OCI-LY1 (cell line): Measurements from ENCODE around the gene CUX1.

Experiments
- H2AFZ ChIP-seq: fragments of 200-600 bp; sonication (generic), shearing (Covaris generic); 2 replicates; pipeline ENCODE4 v1.6.0; 2014; ENCODE audit warnings: antibody characterized with exemption, mild to moderate bottlenecking, low read length
- H3F3A ChIP-seq: fragments of 200-600 bp; sonication (generic), shearing (Covaris generic); 2 replicates; pipeline ENCODE4 v1.6.0; 2014; ENCODE audit warnings: mild to moderate bottlenecking, antibody characterized with exemption, low read length, moderate library complexity; ENCODE audit not compliant: insufficient read depth
- H3K27ac ChIP-seq: fragments of 200-600 bp; sonication (generic); 2 replicates; pipeline ENCODE4 v1.5.1; 2014; ENCODE audit warnings: low read length, mixed run types, mild to moderate bottlenecking, low read depth; ENCODE audit not compliant: poor library complexity, severe bottlenecking
- H3K27me3 ChIP-seq: fragments of 200-600 bp; sonication (generic); 2 replicates; pipeline ENCODE4 v1.6.0; 2014; ENCODE audit warnings: antibody characterized with exemption, mild to moderate bottlenecking, low read length, moderate library complexity; ENCODE audit not compliant: insufficient read depth
- H3K36me3 ChIP-seq: fragments of 200-600 bp; sonication (generic); 2 replicates; pipeline ENCODE4 v1.6.1; 2014; ENCODE audit warnings: mild to moderate bottlenecking, antibody characterized with exemption, low read length, moderate library complexity, mixed read lengths; ENCODE audit not compliant: insufficient read depth
- H3K4me1 ChIP-seq: fragments of 200-600 bp; sonication (generic); 2 replicates; pipeline ENCODE4 v1.5.1; 2014; ENCODE audit warnings: mild to moderate bottlenecking, low read length, moderate library complexity; ENCODE audit not compliant: insufficient read depth, severe bottlenecking
- H3K4me2 ChIP-seq: fragments of 200-600 bp; sonication (generic), shearing (Covaris generic); 2 replicates; pipeline ENCODE4 v1.6.1; 2014; ENCODE audit warnings: low read length
- H3K4me3 ChIP-seq: fragments of 200-600 bp; sonication (generic); 2 replicates; pipeline ENCODE4 v1.5.1; 2014; ENCODE audit warnings: low read length, low read depth, mild to moderate bottlenecking, mixed read lengths; ENCODE audit not compliant: poor library complexity, severe bottlenecking
- H3K79me2 ChIP-seq: fragments of 200-600 bp; shearing (Covaris generic); 2 replicates; pipeline ENCODE4 v1.6.1; 2016; ENCODE audit warnings: mixed run types, low read length, mixed read lengths; ENCODE audit not compliant: insufficient read depth
- H3K9ac ChIP-seq: fragments of 200-600 bp; sonication (generic), shearing (Covaris generic); 2 replicates; pipeline ENCODE4 v1.6.1; 2014; ENCODE audit warnings: mild to moderate bottlenecking, low read length, mixed read lengths
- H3K9me2 ChIP-seq: fragments of 200-600 bp; sonication (generic), shearing (Covaris generic); 2 replicates; pipeline ENCODE4 v1.6.1; 2014; ENCODE audit warnings: low read depth, mild to moderate bottlenecking, low read length, mixed read lengths
- H3K9me3 ChIP-seq: fragments of 200-600 bp; shearing (Covaris generic); 2 replicates; pipeline ENCODE4 v1.6.1; 2014; ENCODE audit warnings: low read length, mixed read lengths
- H4K20me1 ChIP-seq: fragments of 200-600 bp; sonication (generic), shearing (Covaris generic); 2 replicates; pipeline ENCODE4 v1.6.0; 2016; ENCODE audit warnings: mild to moderate bottlenecking, low read length; ENCODE audit not compliant: insufficient read depth
- EZH2 ChIP-seq: fragments of 200-600 bp; sonication (generic), shearing (Covaris generic); IDR thresholded peaks from 2 replicates; pipeline ENCODE4 v1.8.0; 2017; ENCODE audit warnings: borderline replicate concordance, mixed run types, mild to moderate bottlenecking, antibody characterized with exemption, low read length, moderate library complexity, mixed read lengths
- TF ChIP-seq, protein P1 (sequence below): fragments of 200-600 bp; sonication (generic), shearing (Covaris generic); IDR thresholded peaks from 2 replicates; pipeline ENCODE4 v1.5.1; 2017; ENCODE audit warnings: mild to moderate bottlenecking, antibody characterized with exemption, low read length, moderate library complexity, mixed read lengths

The CUX1 gene

GRCh38 chr7:101804088-101804963 lies 13.1 kb upstream of the CUX1 start:
- Histone ChIP-seq H3F3A (no peaks in the 10 kb centered on the region; the same call in 1 of the 2 replicates), H3K9me2 (no peaks in the 10 kb centered on the region), H3K27ac (peak overlapping the region; percentile 98), H3K4me3 (peak overlapping the region; percentile 41), H3K4me2 (peak overlapping the region; percentile 51), H3K4me1 (peaks cover 82% of the 10 kb centered on the region), H3K36me3 (no peaks in the 10 kb centered on the region), H4K20me1 (no peaks in the 10 kb centered on the region), H3K79me2 (no peaks in the 10 kb centered on the region), H3K27me3 (no peaks in the 10 kb centered on the region), H2AFZ (peak overlapping the region; percentile 21; the same call in 1 of the 2 replicates), H3K9ac (peak overlapping the region; percentile 20), H3K9me3 (no peaks in the 10 kb centered on the region)
- TF ChIP-seq, protein P1, sequence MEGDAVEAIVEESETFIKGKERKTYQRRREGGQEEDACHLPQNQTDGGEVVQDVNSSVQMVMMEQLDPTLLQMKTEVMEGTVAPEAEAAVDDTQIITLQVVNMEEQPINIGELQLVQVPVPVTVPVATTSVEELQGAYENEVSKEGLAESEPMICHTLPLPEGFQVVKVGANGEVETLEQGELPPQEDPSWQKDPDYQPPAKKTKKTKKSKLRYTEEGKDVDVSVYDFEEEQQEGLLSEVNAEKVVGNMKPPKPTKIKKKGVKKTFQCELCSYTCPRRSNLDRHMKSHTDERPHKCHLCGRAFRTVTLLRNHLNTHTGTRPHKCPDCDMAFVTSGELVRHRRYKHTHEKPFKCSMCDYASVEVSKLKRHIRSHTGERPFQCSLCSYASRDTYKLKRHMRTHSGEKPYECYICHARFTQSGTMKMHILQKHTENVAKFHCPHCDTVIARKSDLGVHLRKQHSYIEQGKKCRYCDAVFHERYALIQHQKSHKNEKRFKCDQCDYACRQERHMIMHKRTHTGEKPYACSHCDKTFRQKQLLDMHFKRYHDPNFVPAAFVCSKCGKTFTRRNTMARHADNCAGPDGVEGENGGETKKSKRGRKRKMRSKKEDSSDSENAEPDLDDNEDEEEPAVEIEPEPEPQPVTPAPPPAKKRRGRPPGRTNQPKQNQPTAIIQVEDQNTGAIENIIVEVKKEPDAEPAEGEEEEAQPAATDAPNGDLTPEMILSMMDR, result no peak
- TF ChIP-seq EZH2, result no peak

DNA sequence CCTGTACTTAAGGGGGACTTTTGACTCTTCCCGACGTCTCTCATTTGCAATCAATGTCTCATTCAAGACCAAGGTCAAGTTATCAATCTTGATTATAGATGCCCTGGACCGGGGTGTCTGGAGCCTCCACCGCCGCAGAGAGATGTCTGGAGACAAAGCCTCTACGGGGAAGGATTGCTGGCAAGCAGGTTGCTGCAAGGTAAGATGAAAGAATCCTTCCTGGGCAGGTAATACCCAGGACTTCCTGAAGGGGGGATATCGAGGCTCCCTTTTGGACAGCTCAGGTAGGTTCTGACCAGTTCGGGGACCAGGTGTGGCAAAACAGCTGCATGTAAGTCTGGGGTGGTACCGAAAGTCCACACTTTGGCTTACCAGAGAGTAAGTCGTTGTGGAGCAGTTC lies 12.5 kb upstream of the CUX1 start:
- no peak overlapping the region for H2AFZ ChIP-seq
- H3K27ac ChIP-seq, result peak overlapping the region; percentile 98
- no peaks in the 10 kb centered on the region for H3K36me3 ChIP-seq
- TF ChIP-seq, protein P1, result peak; percentile 62; the same call in 1 of the 2 replicates
- no peak for TF ChIP-seq EZH2
- no peaks in the 10 kb centered on the region; the same call in 1 of the 2 replicates for H3F3A ChIP-seq
- peak overlapping the region; percentile 20; the same call in 1 of the 2 replicates for H3K9ac ChIP-seq
- no peaks in the 10 kb centered on the region for H3K9me2 ChIP-seq
- H3K27me3 ChIP-seq, result no peaks in the 10 kb centered on the region
- peak overlapping the region; percentile 41 for H3K4me3 ChIP-seq
- no peaks in the 10 kb centered on the region for H4K20me1 ChIP-seq
- no peaks in the 10 kb centered on the region for H3K79me2 ChIP-seq
- H3K9me3 ChIP-seq, result no peaks in the 10 kb centered on the region
- H3K4me1 ChIP-seq, result peaks cover 82% of the 10 kb centered on the region
- peak overlapping the region; percentile 51 for H3K4me2 ChIP-seq

DNA sequence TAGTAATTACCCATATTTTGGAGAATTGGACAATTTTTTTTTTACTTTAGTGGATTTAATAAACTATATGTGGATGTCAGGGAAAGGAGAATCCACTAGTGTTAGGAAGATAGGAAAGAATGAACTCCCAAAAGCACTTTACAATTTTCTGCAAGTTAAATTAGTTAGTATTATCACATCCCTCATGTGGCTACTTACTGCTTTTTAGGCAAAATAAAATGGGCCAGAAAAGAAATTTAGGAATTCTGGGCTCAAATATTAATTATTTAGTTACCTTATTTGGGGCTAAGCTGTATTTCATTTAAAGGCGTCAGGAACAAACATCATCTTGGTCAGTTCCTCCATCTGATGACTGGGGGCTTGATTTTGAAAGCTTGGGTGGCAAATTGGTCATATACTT lies 4.8 kb upstream of the CUX1 start:
- no peaks in the 10 kb centered on the region for H3K9me2 ChIP-seq
- H3K79me2 ChIP-seq, result peaks cover 7% of the 10 kb centered on the region
- H3K27me3 ChIP-seq, result no peaks in the 10 kb centered on the region
- H3K4me2 ChIP-seq, result no peak overlapping the region
- H3F3A ChIP-seq, result peaks cover 6% of the 10 kb centered on the region; the same call in 1 of the 2 replicates
- H3K27ac ChIP-seq, result peak overlapping the region; percentile 80
- no peaks in the 10 kb centered on the region for H4K20me1 ChIP-seq
- no peak overlapping the region for H2AFZ ChIP-seq
- no peak overlapping the region; the same call in 1 of the 2 replicates for H3K9ac ChIP-seq
- no peak for TF ChIP-seq EZH2
- TF ChIP-seq, protein P1, result peak; percentile 36
- H3K4me3 ChIP-seq, result no peak overlapping the region
- peaks cover 6% of the 10 kb centered on the region; the same call in 1 of the 2 replicates for H3K36me3 ChIP-seq
- peaks cover 54% of the 10 kb centered on the region for H3K4me1 ChIP-seq
- no peaks in the 10 kb centered on the region for H3K9me3 ChIP-seq
